Activated T-cell treated with anti-CD3 and anti-CD28 coated beads for 48 hours (primary cell): Measurements from ENCODE around the gene ANO10.
A peak's percentile ranks its signal among the peaks of the same experiment; 100 is the strongest.

Experiments
- DNase-seq: peaks from one replicate; pipeline ENCODE4 v3.0.0-alpha.2; 2020; ENCODE audit warnings: low read depth

ANO10 gene

DNA sequence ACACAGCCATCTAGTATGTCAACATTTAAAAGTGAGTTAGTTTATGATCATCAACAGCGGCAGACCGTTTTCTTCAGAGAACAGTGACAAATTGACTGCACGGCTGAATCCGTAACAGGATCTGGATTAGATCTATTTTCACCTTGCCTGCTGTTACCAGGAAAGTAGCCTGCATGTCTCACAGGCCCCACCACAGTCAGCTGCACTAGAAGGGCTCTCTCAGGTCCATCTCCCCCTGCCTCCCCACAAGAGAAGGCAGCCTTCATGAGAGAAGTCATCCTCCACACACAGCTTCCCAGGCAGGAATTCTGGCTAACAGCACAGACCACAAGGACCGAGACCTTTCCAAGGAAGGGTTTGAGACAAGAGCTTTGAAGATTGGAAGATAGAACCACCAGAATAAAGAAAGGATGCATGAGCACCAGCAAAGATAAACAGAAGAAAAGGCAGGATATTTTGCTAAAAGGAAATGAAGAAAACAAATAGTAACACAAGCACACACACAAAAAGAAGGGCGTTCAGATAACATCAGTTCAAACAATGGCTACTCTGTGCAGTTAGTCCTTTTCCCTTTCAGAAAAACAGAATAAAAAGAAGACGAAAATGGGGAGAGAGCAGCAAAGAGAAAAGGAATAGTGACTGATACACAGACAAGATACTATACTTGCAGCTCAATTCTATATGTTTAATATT lies 208.0 kb downstream of the ANO10 start:
- DNase-seq = no peak

DNA sequence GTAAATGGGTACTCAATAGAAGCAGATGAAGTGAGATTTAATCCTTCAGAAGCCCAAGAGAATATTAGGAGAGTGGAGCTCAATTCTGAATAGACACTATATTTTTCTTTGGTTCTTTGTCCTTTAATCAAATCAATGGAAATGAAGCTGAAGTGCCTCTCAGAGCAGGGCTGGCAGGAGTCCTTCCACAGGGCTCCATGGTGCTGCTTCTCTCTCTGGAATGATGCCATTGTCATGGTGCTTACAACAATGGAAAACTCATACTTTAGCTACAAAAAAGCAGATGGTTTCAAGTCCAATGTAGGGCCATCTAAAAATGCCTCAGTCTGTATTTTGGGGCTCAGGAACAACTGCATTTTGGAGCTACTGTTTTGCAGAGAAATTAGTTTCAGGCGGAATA lies 210.4 kb downstream of the ANO10 start:
- DNase-seq = no peak

DNA sequence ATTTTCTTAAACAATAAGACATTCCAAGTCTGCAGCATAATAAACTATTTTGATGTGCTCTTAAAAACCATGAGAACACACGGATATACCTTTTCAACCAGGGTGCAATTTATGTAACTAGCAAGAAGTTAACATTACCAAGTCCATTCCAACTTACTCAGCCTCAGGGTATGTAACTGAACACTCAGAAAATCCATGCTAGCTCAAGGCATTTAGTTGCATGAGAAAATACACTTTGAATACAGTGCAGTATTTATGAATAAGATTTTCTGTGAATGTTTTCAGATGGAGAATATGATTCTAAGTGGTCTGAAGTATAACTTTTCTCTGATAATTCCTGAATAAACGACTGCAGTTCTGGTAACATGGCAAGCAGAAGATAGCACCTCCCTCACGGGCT lies 211.2 kb downstream of the ANO10 start:
- DNase-seq = no peak

DNA sequence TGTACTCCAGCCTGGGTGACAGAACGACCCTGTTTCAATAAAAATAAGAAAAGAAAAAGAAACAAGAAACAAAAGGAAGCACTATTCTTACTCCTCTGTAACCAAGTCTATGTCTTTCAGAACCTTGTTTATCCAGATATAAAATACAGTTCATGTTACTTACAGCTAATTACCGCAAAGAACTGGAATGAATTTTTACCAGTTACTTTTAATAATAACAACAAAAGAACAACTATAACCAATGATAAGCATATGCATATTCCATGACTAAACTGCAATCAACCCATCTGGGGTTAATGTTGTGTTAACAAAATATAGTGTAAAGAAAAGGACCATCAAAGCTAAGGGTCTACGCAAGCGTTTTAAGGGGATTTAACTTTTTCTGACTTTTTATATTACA lies 212.3 kb downstream of the ANO10 start:
- DNase-seq = no peak

DNA sequence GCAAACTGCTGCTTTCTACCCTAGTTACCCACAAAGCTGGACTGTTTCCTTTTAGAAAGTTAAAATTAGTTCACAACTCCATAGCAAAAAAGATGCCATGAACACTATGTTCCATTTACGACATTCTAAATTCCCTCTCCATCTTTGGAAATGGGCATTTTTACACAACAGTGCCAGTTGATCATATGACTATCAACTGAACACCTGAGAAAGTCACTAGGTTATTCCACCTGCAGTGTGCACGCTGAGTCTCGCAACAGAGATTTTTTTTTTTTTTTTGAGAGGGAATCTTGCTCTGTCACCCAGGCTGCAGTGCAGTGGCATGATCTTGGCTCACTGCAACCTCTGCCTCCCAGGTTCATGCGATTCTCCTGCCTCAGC lies 215.2 kb downstream of the ANO10 start:
- DNase-seq = no peak

DNA sequence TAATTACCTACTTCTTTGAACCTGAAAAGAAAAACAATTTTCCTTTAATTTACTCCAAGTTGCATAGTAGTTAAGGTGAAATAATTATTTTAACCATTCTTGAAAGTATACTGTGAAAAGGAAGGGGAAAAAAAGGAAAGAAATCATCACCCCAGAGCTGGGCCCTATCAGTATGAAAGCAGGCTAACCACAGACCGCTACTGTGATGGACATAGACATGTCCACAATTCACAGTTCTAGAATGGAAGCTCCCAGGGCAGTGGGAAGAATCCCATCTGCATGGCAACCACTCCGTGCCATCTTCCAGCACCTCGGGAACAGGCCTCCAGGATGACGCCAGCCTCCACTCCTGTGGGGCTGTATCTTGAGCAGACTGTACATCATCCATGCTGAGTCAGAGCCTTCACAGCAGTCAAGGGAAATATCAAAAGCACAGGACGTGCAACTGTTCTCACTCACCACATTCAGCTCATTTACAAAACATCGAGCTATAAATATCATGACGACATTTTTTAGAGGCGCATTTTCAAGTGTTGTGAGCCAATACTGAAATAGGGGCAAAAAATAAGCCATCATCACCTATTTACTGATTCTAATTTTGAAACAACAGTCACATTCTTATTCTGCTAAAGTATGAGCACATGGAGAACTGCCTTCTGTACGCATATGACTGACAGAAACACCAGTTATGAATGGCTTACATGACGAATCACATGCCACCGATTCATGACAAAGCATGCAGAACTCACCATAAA lies 215.7 kb downstream of the ANO10 start:
- DNase-seq = no peak

DNA sequence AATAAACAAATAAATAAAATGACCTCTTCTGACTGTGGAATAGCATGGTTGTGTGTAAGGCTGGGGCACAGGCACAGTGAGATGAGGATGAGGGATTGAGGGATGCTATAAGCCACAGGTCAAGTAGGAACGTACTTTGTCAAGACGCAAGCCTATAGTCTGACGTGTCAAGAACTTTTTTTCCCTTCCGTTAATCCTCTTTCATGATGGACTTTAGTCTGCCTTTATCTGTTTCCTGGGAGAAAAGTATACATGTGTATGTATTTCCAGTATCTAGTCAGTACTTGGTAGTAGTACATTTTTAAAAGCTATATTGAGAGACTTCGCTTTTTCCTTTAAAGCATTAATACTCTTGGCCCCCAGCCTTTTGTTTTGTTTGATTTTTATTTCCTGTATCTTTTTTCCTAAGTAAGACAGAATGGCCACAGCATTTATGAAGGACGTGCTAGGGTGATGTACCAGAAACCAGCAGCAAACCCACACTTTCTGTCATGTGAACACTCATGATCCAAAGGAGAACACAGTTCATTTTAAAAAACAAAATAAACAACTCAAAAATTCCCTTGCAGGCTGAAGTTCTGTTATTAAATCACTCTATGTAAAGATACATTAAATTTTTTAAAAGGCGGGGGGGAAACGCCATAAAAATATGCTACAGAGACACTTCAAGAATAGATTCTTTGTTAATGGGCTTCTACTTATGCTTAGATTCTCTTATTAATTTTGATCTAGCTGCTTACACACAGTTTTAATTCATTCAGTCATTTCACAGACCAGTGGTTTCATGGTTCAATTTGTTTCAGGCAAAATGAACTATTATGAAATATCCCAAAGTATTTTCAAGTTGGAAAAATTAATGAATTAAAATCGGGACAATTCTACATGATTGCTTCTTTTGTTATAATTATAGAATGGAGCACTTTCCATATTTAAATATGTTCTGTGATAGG lies 220.8 kb downstream of the ANO10 start:
- no peak for DNase-seq

DNA sequence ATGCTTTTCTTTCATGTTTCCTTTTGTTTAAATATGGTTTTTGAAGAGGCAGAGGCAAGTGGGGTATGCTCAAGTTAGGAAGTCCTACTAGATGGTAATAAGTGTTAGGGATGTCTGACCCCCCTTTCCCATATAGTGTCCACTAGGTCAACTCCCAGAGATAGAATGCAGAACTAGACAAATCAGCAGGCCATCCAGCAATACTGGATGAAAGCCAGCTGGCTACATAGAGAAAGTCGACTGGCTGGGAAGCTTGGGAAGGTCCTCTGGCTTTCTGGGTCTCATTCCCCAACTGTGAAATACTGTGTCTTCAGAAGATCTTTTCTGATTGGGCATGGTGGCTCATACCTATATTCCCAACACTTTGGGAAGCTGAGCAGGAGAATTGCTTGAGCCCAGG lies 221.6 kb downstream of the ANO10 start:
- DNase-seq = no peak

DNA sequence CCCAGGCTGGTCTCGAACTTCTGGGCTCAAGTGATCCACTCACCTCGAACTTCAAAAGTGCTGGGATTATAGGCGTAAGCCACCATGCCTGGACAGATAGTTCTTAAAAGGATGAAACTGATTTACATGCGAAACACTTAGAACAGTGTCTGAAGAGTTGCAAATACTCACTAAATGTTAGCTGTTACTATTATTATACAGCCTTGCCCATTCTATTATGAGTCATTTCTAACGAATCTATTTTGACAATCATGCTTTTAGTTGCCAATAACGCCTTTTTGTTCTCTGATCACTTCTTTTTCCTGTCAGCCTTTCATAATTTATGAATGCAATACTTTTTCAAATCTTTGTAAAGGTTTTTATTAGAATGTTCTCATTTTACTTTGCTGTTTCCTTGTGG lies 222.8 kb downstream of the ANO10 start:
- DNase-seq = no peak

DNA sequence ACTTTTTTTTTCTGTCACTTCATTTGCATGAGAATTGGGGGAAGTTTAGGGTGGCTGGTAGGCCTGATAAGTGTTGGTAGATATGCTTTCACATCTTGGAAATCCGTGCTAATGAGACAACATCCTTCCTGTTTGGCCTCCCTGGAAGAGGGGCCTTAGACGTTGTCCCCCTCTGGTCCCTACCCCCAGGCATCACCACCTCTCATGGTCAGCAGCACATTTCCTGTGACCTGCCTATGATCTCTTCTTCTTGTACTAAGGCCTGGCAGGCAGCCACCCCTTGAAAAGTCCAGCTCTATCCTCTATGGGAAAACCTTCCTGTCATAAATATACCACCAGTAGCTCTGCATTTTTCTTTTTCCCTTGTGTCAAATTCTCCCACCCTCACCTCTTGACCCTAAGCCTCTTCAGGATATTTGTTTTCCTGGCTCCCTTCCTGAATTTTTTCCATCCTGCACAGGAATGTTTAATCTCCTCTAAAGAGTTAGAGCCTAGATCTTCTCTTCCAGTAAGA lies 227.7 kb downstream of the ANO10 start:
- no peak for DNase-seq

DNA sequence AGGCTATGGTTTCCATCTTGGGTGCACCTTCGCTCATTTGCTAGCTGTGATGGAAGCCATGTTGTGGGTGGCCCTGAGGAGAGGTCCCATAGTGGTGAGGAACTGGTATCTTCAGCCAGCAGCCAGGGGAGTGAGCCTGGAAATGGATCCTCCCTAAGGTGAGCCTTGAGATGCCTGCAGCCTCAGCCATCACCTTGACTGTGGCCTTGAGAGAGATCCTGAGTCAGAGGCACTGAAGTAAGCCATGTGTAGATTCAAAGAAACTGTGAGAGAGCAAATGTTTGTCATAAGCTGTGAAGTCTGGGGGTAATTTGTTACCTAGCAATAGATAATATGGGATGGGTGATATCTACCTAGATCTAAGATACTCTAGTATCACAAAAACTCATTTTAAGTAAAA lies 230.2 kb downstream of the ANO10 start:
- no peak for DNase-seq

DNA sequence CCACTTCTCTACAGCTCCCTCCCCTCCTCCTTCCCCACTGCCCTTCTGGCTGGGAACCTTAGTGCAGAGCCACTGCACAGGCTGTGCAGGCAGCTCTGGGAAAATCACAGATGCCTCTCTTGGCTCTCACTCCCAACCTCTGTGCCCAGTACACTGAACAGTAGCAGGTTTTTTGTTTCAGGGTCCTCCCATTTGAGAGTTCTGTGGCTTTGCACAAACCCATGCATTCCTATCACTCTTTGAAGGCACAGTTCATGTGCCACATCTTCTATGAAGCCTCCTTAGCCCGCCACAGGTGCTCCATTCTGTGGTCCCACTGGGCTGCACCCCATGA lies 231.6 kb downstream of the ANO10 start:
- DNase-seq = no peak

DNA sequence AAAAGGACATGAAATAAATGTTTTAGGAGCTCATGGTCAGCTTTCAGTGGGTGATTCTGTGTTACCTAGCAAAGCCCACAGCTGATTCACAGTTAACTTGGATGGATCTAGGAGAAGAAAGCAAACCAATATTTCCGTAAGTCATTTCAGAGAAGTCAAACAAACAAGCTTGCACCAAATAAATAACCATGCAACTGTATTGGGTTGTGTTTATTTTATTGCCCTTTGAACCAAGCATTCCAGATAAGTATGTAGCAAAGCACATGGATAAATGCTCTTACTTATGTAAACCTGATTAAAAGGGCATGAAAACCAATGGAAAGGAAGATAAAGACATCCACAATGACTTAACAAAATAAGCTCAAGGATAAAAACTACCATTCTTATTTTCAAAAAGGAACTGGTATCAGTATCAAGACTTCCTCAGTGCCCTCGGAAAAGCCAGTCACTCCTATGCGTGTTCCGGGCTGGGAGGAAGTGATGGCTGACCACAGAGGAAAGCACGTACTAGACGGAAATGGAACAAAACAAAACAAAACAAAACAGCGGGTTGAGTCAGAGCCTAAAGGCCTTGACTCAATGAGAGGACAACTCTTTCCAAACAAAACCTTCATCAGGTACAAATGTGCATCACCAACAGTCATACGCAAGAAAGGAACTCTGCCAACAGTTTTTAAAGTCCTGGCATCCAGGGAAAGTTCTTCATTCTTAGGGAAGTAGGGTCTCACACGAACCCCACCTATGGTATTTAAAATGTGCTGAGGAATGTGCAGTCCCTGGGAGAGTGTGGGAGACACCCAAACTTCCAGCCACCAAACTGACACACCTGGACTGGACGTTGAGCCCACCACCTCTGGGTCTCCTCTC lies 232.2 kb downstream of the ANO10 start:
- DNase-seq = peak; percentile 45

DNA sequence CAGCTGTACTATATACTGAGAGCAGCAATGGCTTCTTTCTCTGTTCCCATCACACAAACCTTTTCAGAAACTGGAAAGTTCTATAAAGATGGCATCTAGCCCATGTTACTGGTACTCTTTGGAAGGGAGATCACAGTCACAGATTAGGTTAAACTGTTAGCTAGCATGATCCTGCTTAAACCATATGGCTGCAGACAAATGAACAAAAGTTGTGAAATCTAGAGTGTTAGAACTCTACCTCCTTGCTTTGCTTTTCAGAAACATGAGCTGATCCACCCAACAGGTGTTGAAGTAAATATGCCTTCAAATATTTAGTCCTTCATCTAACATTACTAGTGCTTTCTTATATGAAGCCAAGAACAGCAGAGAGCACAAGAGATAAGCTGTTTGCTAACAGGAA lies 232.9 kb downstream of the ANO10 start:
- no peak for DNase-seq

DNA sequence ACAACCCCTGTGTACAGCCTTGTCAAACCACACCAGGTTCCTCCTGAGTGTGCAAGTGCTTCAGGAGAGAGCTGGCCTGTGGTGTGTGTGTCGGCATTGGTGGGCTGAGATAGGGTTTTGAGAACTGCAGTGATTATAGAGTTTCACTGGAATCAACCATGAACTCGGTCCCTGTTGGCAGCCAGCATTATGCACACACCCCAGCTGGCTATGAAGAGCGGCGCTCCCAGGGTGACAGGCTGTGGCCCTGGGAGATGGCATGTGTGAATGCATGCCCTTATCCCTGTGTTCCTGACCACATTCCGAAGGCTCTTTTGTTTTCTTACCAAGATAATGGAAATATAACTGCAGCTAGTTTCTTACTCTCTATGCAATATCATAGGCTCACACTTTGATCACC lies 233.6 kb downstream of the ANO10 start:
- no peak for DNase-seq

DNA sequence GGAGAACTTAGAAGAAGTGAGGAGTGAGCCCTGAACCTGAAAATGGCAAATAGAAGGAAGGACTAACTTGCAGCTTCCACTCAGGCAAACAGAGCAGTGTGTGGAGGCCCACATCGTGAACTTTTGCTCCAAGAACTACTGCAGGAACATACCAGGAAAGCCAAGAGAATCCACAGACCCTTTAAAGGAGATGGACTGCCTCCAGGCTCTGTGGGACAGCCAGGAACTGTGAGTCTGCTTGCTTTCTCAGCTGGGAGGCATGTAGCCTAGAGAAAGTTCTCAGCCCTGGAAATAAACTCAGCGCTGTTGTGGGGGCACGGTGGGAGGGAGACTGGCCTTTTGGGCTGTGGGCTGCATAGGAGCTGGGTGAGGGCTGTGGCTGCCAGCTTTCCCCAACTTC lies 242.5 kb downstream of the ANO10 start:
- no peak for DNase-seq

DNA sequence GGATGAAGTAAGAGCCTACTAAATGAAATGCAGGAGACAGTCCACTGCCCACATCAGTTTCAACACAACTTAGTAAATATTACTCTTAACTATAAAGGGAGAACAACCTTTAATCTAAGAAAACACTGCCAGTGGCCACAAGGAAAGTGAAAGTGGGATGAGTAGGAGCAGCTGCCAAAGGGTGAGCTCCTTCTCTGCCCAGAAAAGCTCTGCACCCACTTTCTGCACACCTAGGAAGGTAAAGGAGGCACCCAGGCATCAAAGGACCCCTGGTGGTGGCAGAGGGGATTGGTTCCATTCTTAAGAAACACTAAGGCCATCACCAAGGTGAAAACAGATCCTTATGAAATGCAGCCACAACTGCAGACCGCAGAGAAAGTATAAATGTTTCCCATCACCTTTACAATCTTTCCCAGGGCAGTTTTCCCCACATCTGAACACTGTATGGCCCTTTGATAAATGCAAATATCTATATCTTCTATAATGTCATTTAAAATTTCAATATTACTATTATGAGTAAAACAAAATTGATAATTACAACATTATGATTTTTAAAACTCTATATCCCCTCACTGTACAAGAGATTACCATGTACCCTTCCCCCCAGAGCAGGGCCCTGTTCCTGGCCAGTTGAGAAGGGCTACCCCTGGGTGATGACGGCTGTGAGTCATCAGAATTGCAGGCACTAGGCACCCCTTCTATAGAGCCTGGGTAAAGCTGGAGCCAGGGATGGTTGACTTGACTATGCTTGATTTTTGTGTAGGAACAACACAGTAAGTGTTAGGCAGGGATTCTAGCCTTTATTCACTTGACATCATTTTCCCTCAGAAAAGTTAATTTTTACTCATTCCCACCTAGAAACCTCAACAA lies 243.5 kb downstream of the ANO10 start:
- peak; percentile 34 for DNase-seq

DNA sequence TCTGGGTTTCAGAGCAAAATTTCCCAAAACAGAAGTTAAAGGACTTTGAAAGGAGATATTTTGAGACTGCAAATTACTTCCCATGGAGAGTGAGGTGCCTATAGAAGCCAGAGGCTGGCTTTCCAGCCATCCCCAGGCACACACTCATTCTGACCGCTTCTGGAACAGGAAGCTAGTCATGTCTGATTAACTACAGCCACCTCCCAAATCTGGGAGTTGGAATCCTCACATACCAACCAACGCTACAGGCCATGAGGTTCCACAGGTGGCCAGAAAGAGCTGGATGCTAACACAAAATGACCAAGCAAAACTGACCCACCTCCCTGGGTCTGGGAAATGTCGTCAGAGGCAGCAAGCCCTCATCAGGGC lies 248.3 kb downstream of the ANO10 start:
- DNase-seq = no peak

DNA sequence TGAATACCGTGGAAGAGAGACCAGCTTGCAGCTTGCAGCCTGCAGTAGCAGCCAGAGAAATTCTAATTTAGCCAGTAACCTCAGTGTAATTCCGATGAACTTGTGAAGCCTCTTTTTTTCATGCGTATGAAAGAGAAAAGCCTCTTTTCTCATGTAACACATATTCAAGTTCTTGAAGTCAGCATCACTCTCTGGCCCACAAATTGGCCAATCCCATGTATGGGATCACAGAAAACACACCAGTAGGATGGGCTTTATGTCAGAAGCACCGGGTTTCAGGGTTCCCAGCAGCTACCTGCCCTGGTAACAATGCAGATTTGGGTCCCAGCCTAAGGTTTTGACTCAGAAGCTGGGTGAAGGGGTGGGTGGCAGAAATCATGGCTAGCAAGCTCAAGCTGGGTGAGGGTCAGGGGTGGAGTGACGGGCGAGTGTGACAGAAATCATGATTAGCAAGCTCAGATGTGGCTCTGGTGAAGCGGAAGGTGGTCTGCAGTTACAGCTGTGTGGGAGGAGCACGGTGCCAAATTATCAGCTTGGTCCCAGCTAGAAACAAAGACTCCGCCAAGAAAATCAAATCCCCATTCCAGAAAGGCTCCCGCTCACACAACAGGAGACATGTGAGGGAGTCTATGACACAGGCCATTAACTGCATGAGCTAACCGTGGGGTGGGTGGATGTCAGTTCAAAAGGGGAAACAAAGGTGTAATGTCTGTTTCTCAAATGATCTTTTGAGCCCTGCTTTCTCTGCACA lies 248.8 kb downstream of the ANO10 start:
- no peak for DNase-seq
